GM21576 (cell line): ENCODE results near the gene PLPP3.

Source experiments
- ATAC-seq: cut with Tn5 transposase; IDR thresholded peaks from one replicate; pipeline ENCODE4 v1.9.1; 2021; ENCODE audit warnings: mild to moderate bottlenecking, moderate library complexity; ENCODE audit not compliant: unreplicated experiment

Gene PLPP3

DNA sequence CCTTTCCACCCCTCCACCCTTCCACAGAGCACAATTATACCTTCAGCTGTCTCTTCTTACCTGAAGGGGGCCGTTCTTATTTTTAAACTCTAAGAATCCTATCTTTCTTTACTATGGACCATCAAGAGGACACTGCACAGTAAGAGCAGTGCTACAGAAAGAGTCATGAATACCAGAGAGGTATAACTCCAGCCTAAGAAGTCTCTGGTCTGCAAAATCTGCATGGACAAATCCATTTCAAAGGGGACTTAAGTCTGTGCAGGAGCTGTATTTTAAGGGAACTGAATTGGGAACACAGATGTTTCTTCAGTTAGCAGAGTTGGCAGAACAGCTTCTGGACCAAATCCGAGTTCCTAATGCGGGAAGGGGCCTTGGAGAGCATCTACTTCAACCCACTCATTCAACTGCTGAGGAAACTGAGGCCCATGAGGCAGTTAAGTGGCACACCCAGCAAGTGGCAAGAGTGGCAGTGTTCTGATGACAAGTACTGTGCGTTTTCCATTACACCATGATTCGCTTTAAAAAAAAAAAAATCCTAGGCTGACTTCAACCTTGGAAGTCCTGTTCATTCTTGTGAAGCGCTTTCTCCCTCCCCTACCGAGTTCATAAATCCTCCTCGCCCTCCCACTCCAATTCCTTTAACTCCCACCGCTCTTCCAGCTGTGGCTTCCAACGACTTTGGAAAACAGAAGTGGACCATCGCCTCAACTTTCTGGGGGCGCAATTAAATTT is 1.8 kb downstream of the PLPP3 start:
- no peak for ATAC-seq

DNA sequence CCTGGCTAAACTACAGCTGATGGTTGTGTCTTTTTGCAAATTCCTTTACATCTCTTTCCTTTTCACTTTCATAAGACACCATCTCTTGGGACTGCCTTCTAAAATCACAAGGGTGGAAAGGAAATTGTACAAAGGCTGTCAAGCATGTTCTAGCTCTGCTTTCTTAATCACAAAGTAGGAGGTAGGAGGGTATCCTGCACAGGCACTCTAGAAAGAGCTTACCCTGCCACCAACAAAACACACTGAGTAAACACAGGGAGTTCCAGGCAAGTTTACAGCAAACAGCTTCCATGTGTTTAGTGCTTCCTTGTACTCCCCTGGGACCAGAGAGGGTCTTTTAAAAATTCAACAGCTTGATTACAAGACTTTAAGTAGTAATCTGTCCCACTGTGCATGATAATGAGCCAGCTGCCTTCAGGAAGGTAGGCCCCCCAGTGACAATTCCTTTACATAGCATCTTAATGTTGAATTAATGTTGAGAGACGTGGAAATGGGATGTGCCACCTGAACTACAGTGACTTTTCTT is 2.4 kb downstream of the PLPP3 start:
- ATAC-seq, result no peak

DNA sequence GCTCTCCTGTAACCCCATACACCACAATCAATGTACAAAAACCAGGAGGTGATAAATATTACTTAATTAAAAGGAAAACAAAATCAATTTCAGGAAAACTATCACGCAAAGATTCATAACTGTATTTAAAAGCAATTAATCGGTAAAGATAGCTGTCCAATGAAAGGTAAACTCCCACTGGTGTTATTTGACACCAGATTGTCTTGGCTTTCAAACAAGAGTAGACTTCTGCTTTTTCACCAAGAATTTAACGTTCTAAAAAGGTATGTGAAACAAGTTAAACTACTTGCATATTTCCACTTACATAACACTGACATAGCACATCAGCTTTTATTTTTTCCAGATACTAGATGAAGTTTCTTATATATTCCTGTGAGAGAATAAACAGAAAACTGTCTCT is 3.5 kb downstream of the PLPP3 start:
- no peak for ATAC-seq

DNA sequence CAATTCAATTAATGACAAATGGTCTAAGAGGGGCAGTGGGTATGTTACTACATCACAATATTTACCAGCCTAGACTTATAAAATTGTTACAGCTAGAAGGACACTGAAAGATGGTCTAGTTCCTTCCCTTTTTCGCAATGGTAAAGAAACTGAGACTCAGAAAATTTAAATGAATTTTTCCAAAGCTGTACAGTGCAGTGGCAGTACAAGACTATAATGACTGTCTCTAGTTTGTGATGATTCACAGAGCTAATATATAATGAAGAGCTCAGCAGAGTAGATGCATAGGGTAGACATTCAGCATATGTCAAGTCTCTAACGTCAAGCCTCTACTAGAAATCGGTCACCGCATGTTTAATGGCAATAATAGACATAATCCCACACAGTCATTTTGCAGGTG is 4.6 kb downstream of the PLPP3 start:
- no peak for ATAC-seq

DNA sequence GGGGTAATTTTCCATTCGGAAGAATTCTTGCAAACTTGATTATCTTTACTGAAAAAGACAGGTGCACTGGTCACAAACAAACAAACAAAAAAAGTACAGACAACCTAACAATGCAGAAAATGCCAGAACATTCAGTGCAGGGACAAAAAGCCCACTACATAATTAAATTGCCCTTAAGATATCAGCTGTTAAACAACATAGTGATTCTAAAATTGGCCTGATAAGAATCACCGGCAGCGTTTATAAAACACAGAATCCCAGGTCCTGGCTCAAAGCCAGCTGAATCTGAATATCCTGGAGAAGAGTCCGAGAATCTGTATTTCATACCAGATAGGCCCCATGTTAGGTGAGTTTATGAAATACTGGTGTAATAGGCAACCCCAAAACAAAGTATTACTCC is 6.1 kb downstream of the PLPP3 start:
- ATAC-seq, result no peak

DNA sequence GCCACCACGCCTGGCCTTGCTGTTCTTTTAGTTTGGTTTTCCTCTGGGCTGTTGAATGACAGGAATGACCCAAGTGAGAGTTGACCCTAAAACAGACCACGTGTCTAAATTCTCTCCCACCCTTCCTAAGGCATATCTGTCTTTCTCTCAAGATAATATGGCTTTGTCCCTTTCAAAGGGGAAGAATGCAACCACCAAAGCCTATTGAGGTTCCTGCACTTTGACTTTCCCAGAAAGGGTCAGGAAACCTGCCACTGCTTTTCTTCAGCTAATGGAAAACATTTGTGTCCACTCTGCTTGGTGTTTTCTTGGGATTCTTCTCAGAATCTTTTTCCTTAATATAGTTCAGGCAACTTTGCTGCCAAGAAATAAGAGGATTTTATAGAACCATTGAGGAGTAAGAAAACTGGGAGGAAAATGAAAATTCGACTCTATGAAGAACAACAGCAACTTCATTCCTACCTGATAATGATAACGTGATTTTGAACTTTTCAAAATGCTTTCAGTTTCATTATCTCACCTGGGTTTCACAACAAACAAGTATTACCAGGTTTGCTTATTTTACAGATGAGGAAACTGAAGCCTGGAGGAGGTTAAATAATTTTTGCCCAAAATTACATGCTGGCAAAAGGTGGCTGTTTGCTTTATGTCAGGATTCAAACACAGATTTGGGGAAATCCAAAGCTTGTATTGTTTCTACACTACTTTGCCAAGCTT is 6.9 kb downstream of the PLPP3 start:
- ATAC-seq, result no peak

DNA sequence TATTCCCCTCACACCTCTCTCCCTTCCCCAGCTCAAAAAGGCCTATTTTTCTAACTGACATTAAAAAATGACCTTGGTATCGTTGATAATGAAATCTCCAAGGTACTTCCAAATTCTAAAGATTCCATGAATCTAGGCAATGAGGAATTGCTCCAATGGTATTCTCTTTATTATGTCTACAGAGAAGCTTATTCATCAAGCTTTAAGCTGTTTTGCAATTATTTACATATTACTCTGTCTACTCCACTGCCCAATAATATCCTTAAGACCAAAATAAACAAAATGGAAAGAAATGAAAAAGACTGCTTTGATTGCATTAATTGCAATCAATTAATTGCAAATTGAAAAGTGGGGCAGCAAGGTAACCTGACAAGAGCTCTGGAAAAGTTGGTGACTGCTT is 7.9 kb downstream of the PLPP3 start:
- ATAC-seq, result no peak

DNA sequence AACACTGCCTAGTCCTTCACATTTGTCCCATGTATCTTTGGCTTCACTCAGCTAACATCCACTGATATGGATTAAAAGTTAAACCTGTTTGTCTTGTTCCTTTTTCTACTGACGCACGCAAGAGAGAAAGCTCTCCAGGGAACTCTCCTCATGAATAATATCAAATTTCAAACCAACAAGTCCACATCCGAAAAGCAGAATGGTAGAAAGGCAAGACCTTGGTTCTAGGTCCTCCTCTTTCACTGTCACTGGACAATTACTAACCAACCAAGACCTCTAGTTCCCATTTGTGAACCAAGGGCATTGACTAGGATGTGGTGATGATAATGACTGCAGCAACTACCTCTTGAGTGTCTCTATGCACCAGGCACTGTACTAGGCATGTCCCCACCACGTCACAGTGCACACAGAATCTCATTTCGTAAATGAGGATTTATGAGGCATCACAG is 8.4 kb downstream of the PLPP3 start:
- ATAC-seq, result no peak

DNA sequence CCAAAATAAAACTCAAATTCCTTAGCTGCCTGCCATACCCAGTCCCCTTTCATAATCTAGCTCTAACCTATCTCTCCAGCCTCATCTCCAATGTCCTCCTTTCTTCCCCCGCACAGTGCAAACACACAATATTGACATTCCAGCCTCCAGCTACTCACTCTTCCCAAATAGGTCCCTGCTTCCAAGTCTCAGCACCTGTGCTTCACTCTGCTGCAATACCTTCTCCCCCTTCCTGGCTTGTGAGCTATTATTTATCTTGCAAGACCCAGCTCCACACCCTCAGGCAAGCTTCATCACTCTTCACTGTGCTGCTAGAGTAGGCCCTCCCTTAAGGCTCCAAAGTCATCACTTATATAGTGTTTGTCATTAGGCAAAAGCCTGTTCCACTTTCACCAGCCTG is 9.7 kb downstream of the PLPP3 start:
- no peak for ATAC-seq

DNA sequence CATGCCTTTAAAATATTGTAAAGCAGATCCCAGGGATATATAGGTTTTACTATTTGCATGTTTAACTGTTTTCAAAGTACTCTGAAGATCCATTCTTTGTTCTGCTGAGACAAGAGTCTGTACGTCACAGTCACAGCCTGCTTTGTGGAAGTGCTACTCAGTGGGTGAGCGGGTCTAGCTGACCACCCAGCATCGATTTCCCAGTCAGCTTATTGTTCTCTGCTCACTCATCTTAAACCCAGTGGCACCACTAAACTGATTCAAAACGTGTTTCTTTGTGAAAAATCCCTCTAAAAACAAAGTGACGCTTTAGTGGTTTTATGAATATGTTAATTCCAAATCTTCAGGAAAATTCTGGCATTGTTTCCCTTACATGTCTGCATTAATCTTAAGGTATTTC is 12.4 kb downstream of the PLPP3 start:
- no peak for ATAC-seq

DNA sequence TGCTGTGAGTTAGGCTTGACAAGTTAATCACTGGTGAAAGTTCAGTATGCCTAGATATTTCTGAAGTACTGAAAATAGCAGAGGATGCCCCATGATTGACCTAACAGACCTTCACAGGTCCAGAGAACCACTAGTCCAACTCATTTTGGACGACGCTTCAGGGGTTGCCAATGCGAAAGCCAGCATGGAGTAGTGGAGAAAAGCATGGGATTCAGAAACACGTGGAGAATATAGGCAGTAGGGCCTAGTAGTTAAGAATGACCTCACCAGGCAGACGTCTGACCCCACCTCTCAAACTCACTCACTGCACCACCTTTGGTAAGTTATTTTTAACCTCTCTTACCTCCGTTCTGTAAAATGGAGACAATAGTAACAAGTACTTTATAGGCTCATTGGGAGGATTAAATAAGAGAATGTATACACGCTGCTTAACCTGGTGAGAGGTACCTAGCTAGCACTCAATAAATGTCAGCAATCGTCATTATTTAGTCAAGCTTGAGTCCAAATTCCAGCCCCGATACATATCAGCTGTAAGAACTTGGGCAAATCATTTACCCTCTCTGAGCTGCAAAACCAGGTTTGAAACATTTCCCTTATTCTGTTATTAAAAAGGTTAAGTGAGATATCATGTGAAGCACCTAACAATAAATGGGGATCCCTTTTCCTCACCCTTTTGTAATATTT is 13.2 kb downstream of the PLPP3 start:
- no peak for ATAC-seq

DNA sequence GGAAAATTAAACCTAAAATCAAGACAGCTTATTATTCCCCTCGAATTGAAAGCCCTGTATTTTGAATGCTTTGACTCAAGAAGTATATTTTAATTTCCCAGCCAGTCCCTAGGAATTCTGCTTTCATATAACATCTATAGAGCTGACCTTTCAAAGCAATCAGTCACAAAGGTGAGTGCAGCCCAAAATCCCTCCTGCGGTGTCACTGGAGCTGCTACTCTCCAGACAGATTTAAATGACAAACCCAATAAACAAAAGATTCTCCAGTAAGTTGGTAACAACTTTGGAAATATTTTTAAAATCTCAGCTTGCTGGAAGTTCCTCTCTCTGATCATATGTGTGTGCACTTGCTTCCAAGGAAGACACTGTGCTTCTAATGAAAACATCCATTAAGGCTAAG is 14.7 kb downstream of the PLPP3 start:
- no peak for ATAC-seq

DNA sequence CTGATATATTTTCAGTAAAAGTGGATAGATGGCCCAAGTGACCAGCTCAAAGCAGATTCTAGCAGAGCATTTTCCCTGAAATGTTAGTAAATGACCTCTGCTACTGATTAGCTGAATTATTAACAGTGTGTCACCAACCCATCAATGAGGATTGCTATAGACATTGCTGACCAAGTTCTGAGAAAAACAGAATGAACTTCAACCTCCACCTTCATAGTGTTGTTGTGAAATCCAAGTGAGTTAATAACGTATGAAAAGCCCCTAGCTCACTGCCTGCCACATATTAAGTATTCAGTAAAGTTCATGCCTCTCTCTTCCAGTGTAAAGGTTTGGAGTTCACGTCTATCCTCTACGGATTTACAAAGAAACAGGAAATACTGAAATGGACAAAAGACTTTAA is 15.8 kb downstream of the PLPP3 start:
- no peak for ATAC-seq

DNA sequence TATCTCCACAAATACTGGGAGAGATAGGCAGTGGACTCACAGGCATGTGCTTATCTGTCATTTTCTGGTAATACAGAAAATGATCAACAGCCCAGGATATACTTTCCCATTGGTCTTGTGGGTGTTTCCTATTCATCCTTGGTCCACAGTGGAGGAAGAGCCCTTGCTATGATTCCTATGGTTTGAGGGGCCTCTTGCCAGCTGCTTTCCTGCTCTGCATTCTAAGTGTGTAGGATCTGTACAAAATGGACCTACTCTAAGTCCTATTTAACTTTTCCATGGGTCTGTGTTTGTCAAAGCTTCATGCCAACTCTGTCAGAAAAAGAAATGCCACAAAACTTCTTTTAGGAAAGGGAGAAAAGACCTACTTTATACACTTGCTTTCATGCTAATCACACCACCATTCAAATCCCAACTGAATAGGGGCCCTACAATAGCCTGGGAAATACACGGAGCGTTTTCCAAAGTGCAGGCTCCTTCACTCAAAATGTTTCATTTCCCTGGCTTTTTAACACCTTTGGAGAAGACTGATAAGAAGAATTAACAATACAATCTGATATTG is 16.4 kb downstream of the PLPP3 start:
- no peak for ATAC-seq

DNA sequence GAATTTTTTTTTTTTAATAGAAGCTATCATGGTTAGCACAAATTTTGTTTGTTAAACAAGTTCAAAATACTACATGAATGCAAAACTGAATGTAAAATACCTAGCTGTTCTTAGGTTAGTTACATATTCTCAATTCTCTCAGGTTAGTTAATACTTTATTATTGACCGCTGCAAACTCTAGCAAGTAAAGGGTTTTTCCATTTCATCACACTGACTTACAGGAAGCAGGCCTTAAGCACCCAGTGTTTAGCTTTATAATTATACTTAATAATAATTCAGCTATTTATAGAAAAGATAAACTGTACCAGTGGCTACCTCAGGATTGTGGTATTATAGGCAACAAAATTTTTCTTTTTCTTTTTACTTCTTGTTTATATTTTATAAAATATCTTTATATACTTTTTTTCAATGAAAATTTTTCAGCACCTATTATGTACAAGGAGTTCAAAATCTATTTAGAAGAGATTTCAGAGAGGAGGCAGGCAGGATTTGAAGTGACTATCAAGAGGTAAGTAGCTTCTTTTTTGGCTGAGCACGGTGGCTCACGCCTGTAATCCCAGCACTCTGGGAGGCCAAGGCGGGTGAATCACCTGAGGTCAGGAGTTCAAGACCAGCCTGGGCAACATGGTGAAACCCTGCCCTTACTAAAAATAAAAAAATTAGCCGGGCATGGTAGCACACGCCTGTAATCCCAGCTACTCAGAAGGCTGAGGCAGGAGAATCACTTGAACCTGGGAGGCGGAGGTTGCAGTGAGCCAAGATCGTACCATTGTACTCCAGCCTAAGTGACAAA is 17.9 kb downstream of the PLPP3 start:
- no peak for ATAC-seq

DNA sequence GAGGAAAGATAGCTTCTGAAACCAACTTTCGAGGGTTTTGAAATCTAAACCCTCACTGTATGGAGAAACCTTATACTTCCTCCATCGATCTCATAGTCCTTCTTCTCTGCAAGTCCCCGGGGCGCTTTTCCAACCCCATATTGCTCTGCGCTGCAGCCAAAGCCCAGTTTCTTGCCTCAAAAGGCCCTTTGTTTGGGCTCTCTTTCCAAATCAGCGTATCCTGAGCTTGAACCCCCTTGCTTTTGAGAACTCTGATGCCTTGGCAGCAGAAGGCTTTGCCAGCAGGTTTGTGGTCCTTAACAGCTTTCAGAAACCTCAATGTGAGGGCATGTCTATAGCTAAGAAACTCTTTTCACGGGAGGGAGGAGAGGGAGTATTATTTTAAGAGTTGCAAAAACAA is 21.6 kb downstream of the PLPP3 start:
- no peak for ATAC-seq

DNA sequence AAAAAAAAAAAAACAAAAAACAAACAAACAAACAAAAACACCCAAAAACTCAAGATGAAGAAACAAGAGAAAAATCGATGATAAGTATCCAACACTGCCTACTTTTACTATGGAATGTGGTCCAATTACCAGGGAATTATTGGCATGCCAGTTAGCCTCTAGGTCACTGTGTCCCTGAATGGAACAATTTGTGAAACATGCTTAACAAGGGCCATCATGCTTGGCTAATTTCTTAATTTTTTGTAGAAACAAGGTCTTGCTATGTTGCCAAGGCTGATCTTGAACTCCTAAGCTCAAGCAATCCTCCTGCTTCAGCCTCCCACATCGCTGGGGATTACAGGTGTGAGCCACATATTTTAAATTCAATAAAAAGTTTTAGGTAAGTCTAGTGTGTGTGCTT is 23.9 kb downstream of the PLPP3 start:
- no peak for ATAC-seq

DNA sequence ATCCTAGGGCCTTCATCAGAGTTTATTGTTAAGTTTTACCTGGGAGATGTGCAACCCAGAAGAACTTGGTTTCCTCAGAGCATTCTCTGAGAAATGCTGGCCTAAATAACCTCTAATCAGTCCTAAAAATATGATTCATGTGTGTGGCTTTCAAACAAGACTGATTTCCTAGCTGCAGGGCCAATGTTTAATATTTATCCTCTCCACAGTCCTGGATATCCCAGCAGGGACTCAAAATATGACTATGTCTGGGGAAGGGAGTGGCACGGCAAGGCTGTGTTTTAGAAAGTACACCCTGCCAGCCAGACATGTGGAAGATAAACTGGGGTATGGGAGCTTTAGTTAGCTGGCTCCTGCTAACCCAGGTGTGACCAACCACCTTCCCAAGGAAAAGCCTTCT is 26.3 kb downstream of the PLPP3 start:
- no peak for ATAC-seq

DNA sequence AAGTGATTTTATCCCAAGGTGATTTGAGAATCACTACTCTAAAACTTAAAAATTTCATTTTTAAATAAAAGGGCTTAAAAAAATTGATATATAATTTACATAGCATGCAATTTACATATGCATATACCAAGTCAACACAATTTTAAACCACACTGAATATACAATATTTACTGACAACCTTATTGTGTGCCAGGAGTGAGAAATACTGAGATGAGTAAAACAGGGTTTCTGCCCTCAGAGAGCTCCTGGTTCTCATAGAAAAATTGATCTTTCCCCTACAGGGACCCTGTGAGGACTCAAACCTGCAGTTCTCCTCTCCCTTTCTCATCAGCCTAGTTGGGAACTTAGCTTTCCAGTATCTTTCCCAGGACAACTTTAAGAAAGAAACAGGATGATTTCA is 27.0 kb downstream of the PLPP3 start:
- no peak for ATAC-seq

DNA sequence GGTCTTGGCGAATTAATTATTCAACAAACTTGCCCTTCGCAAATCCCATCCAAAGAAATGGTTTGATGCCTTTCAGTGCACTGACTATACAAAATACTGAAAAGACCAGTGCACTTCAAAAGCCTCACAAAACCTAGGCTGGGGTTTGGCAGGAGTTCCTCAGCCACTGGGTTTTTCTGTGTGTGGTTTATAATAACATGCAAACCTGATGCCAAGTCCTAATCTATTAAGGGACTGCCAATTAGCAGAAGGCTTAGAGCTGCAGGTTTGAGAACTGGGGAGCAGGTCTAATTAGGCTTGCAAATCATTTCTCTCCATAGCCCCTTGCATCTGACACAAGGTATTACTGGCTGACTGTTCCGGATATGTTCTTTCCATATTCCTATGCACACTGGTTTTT is 27.7 kb downstream of the PLPP3 start:
- no peak for ATAC-seq

DNA sequence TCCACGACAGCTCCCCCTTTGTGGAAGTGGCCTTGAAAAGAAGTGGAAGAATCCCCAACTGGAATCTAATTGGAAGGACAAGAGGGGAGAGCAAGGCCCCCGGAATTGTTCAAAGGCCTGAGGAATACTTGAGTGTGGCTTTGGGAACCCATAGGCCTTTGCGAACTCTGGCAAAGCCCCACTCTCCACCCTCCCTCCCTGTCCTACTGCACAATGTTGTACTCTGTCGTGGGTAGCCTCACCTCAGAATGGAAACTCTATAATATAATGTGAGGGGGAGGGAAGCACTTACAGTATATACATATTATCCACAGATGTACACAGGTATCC is 28.5 kb downstream of the PLPP3 start:
- ATAC-seq, result no peak
